ENCODE measurements around the gene MRPL42.
"Not testable (repeated sequence)": the region's sequence is repeated elsewhere in the genome, so short reads cannot be mapped to it uniquely, and the experiment has no call there.

The MRPL42 gene

DNA sequence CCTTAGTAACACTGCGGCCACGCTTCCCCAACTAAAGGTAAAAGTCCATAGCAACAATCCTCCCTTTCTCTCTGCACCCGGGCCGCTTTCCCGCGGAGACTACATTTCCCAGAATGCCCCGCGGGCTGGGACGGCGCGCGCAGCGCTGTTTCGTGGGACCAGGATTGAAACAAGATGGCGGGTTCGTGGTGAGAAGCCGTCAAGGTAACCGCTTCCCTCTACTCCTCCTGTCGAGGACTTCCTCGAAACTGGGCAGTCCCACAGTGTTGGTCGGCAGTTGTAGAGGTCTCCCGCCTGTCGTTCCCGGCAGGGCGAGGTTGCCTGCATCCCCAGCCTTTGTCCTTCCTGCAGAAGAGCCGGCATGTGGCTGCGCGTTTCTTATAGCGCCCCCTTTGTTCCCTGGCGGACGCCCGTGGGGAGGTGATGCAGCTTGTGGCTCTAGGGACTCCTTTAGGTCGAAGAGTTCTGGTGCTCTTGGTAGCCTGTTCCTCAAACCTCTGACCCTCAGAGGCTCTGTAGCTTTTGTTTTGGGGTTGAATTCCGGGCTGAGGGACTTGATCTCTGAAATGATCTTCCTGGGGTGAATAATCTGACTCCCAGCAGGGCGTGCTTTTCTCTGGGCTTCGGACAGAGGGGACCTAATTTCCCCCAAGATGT is at the start of gene MRPL42:
Gene MRPL42 (plus strand): TSS at position 164 of the 657 bp plus-strand sequence. CDS start 1,772 bp downstream, outside the sequence.
- no peaks in the 10 kb centered on the region for H3K27me3 Mint-ChIP-seq
- no peaks in the 10 kb centered on the region for H3K9me3 Mint-ChIP-seq
- H3K4me1 Mint-ChIP-seq (ENCODE audit: low read depth) = peaks cover 34% of the 10 kb centered on the region
- H3K27ac Mint-ChIP-seq = peak within 1 kb of the TSS; percentile 88
- H3K36me3 Mint-ChIP-seq (ENCODE audit: low read depth) = peaks cover 31% of the 10 kb centered on the region
- H3K4me3 Mint-ChIP-seq = peak within 1 kb of the TSS; percentile 95

DNA sequence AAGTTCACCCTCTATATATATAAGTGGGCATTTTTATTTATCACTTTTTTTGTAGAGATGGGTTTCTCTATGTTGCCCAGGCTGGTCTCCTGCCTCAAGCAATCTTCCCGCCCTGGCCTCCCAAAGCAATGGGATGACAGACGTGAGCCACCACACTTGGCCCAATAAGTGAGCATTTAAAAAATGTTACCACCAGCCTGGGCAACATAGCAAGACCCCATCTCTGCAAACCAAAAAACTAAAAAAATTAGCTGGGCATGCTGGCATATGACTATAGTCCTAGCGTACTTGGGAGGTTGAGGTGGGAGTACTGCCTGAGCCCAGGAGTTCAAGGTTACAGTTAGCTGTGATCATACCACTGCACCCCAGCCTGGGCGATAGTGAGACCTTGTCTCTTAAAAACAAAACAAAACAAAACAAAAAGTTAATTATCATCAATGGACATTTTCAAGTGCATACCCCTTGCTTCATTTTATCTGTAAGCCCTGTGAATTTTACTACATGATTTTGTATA is 49.3 kb upstream of the MRPL42 start:
- H3K4me1 Mint-ChIP-seq (ENCODE audit: low read depth) = peaks cover 98% of the 10 kb centered on the region
- peak overlapping the region; percentile 61 for H3K27ac Mint-ChIP-seq
- peak overlapping the region; percentile 13 for H3K4me3 Mint-ChIP-seq
- no peaks in the 10 kb centered on the region for H3K27me3 Mint-ChIP-seq
- H3K36me3 Mint-ChIP-seq (ENCODE audit: low read depth) = peaks cover 22% of the 10 kb centered on the region
- peaks cover 3% of the 10 kb centered on the region for H3K9me3 Mint-ChIP-seq

DNA sequence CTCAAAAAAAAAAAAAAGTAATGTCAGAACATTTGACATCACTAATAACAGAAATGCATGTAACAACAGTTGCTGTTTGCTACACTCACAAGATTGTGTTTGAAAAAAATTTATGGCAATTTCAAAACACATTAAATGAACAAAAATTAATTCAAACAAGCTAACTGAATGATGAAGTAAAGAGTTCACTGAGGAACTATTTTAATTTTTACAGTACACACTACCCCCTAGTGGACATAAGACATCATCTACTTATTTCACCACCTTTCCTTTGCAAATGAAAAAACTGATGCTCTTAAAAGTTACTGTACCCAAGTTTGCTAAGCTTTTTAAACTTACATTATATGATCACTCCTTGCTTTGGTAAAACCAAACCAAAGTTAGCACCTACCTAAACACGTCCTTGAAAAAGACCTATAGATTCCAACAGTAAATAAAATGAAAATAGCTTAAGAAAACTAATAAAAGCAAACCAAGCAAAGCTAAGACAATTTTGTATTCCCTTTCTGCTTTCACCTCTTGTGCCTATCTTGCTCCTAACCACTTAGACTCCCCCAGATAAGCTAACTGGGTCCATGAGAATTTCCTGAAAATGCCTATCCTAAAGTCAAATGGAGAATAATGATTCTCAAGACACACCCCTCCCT is 47.8 kb upstream of the MRPL42 start:
- Mint-ChIP-seq H3K27me3 (no peaks in the 10 kb centered on the region), H3K4me3 (no peak overlapping the region), H3K27ac (peak overlapping the region; percentile 29), H3K36me3 (ENCODE audit: low read depth) (peaks cover 11% of the 10 kb centered on the region), H3K4me1 (ENCODE audit: low read depth) (peaks cover 99% of the 10 kb centered on the region), H3K9me3 (peaks cover 1% of the 10 kb centered on the region)

DNA sequence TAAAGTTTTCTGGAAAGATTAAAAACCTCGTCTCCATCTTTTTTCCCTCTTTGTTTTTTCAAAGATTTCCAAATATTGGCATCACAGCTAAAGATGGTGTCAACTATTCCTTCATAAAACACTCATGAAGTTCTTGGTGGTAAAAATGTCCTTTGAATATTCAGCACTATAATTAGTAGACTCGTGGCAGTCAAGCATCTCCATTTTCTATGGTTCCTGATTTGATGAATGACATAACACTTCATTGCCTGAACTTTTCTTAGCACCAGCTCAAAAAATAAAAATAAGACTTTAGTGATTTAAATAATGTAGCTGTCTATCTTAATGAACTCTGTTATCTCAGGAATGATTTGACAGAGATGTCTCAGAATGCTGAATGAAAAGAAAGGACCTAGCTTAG is 45.3 kb upstream of the MRPL42 start:
- peak overlapping the region; percentile 63 for H3K27ac Mint-ChIP-seq
- peaks cover 98% of the 10 kb centered on the region for H3K4me1 Mint-ChIP-seq (ENCODE audit: low read depth)
- H3K4me3 Mint-ChIP-seq = peak overlapping the region; percentile 35
- peaks cover 13% of the 10 kb centered on the region for H3K36me3 Mint-ChIP-seq (ENCODE audit: low read depth)
- H3K9me3 Mint-ChIP-seq = no peaks in the 10 kb centered on the region
- H3K27me3 Mint-ChIP-seq = no peaks in the 10 kb centered on the region

DNA sequence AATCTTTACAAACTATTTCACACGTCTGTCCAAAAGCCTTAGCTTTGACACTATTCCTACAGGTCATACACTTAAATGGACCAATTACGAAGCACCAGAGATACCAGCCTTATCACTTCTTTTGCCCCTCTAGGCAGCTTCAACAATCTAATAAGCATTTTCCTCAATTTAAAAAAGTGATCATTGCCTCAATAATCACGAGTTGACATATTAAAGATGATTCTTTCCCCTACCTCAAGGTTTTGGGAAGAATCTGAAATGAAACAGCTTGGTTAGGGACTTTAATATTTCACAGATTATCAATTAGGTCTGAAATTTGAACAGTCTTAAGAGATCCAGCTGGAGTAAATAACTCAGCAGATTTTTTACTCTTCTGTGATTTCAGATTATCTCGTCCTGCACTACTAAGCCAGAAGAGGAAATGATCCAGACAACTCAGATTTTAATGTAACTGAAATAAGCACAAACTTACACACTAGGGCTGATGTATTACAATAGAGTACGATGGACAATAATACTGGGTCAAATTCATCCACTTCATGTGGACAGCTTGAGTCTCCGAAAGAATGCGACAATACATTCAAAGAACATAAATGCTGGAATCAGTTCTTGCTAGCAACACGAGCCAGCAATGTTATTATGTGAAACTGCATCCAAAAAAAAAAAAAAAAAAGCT is 41.4 kb upstream of the MRPL42 start:
- Mint-ChIP-seq H3K4me1 (ENCODE audit: low read depth) (peaks cover 91% of the 10 kb centered on the region), H3K36me3 (ENCODE audit: low read depth) (peaks cover 24% of the 10 kb centered on the region), H3K4me3 (peak overlapping the region; percentile 13), H3K9me3 (no peaks in the 10 kb centered on the region), H3K27me3 (no peaks in the 10 kb centered on the region), H3K27ac (peak overlapping the region; percentile 45)

DNA sequence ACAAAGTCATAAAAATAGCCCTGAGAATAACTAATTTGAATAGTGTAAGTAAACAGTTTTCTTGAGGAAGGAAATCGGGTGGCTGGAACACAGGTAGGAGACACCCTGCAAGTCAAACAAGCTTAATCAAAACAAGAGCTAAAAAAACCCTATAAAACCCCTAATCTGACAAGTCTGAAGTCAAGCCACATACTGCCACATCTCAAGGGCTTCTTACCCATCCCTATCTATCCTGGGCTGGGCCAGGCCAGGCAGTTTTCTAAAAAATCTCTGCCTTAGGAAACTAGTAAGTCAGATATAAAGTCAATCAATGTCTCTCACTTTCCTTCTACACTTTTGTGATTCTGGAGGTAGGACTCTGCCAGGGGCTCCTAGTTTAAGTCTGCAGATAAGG is 40.9 kb upstream of the MRPL42 start:
- Mint-ChIP-seq H3K9me3 (no peaks in the 10 kb centered on the region), H3K4me3 (peak overlapping the region; percentile 13), H3K4me1 (ENCODE audit: low read depth) (peaks cover 90% of the 10 kb centered on the region), H3K27me3 (no peaks in the 10 kb centered on the region), H3K27ac (peak overlapping the region; percentile 45), H3K36me3 (ENCODE audit: low read depth) (peaks cover 24% of the 10 kb centered on the region)

DNA sequence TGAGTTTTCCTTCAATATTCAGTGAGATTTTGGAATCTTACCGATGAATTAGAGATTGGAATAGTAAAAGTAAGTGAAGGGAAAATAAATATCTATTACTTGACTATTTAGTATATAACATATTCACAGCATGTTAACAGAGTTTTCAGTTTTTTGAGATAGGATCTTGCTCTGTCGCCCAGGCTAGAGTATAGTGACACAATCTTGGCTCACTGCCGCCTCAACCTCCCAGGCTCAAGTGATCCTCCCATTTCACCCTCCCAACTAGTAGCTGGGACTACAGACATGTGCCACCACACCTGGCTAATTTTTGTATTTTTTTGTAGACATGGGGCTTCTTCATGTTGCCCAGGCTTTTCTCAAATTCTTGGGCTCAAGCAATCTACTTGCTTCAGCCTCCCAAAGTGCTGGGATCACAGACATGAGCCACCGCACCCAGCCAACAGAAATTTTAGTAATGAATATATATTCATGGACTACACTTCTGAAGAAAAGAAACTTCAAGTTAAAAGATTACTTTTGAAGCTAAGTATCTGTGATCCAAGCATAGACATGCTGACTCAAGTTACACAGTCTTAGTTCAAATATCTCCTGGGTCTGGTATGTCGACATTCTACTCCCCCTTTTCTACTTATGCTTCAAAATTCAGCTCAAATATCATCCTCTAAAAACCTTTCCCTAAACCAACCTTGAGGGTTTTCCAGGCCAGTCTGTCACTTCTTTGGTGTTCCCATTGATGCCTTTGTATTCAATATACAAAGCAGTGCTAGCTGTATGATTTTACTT is 39.3 kb upstream of the MRPL42 start:
- Mint-ChIP-seq H3K4me3 (no peak overlapping the region), H3K4me1 (ENCODE audit: low read depth) (peaks cover 87% of the 10 kb centered on the region), H3K9me3 (no peaks in the 10 kb centered on the region), H3K27me3 (no peaks in the 10 kb centered on the region), H3K36me3 (ENCODE audit: low read depth) (peaks cover 20% of the 10 kb centered on the region), H3K27ac (peak overlapping the region; percentile 69)

DNA sequence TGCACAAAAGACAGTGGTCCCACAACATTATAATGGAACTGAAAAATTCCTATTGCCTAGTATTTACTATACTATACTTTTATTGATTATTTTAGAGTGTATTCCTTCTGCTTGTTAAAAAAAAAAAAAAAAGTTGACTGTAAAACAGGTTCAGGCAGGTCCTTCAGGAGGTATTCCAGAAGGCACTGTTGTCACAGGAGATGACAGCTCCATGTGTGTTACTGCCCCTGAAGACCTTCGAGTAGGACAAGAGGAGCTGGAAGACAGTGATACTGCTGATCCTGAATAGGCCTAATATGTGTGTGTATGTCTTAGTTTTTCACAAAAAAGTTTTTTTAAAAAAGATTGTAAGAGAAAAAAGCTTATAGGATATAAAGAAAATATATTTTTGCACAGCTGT is 37.9 kb upstream of the MRPL42 start:
- Mint-ChIP-seq H3K4me3 (no peak overlapping the region), H3K27ac (no peak overlapping the region), H3K27me3 (no peaks in the 10 kb centered on the region), H3K4me1 (ENCODE audit: low read depth) (peaks cover 88% of the 10 kb centered on the region), H3K36me3 (ENCODE audit: low read depth) (peaks cover 32% of the 10 kb centered on the region), H3K9me3 (no peaks in the 10 kb centered on the region)

DNA sequence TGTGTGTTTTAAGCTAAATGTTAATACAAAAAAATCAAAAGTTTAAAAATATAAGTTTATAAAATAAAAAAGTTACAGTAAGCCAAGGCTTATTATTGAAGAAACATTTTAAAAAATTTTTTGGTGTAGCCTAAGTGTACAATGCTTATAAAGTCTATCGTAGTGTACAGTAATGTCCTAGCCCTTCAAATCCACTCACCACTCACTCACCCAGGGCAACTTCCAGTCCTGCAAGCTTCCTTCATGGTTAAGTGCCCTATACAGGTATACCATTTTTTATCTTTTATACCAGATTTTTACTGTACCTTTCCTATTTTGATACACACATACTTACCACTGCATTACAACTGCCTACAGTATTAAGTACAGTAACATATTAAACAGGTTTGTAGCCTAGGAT is 37.5 kb upstream of the MRPL42 start:
- no peak overlapping the region for H3K4me3 Mint-ChIP-seq
- H3K4me1 Mint-ChIP-seq (ENCODE audit: low read depth) = peaks cover 87% of the 10 kb centered on the region
- no peaks in the 10 kb centered on the region for H3K9me3 Mint-ChIP-seq
- H3K27ac Mint-ChIP-seq = no peak overlapping the region
- H3K36me3 Mint-ChIP-seq (ENCODE audit: low read depth) = peaks cover 33% of the 10 kb centered on the region
- no peaks in the 10 kb centered on the region for H3K27me3 Mint-ChIP-seq

DNA sequence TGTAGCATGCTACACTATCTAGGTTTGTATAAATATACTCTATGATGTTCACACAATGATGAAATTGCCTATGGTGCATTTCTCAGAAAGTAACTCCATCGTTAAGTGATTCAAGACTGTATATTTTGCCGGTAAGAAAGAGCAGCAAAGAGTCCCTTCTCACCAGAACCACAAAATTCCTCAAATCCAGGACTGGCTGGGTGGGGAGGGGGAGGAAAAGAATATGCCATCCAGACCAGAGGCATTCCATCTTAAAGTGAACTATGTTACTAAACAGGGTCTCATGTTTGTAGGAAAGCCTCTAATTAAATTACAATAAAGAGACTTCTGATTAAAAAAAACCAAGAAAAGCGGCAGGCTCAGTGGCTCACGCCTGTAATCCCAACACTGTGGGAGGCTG is 37.0 kb upstream of the MRPL42 start:
- Mint-ChIP-seq H3K4me1 (ENCODE audit: low read depth) (peaks cover 87% of the 10 kb centered on the region), H3K36me3 (ENCODE audit: low read depth) (peaks cover 33% of the 10 kb centered on the region), H3K27ac (no peak overlapping the region), H3K4me3 (no peak overlapping the region), H3K9me3 (no peaks in the 10 kb centered on the region), H3K27me3 (no peaks in the 10 kb centered on the region)

DNA sequence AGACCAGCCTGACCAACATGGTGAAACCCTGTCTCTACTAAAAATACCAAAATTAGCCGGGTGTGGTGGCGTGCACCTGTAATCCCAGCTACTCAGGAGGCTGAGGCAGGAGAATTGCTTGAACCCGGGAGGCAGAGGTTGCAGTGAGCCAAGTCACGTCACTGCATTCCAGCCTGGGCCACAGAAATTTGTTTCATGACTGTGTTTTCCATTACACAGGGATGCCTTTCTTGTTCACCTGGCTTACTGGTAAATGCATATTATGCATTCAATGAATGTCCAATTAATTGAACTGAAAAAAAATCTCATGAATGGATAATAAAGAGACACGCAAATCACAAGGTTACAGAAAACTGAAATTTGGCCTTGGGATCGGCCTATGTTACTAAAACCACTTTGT is 35.3 kb upstream of the MRPL42 start:
- Mint-ChIP-seq H3K27ac (peak overlapping the region; percentile 68), H3K36me3 (ENCODE audit: low read depth) (peaks cover 28% of the 10 kb centered on the region), H3K4me1 (ENCODE audit: low read depth) (peaks cover 88% of the 10 kb centered on the region)
- H3K9me3 Mint-ChIP-seq, H3K27me3 Mint-ChIP-seq, H3K4me3 Mint-ChIP-seq: not testable (repeated sequence)

DNA sequence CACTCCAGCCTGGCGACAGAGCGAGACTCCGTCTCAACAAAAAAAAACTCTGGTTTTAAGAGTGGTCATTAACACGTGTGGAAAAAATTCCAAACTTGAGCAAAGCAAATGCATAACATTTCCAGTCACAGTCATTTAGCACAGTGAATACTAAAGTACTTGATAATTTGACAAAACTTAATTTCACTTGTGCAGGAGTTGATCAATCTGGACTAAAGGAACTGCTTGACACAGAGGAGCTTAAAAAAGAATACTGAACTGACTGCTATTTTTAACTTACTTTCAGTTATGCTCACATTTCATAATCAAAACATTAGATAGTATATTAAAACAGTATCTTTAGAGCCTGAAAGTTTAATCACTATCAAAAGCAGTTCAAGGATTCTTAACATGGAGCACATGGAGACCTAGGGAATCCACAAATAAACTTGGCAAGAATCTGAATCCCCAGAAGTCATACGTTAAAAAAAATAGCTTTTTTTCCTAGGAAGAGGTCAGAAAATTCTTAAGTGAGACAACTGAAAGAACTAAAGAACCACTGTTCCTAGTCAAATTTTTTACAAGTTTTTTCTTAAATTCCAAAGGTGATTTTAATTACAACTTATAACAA is 33.0 kb upstream of the MRPL42 start:
- Mint-ChIP-seq H3K9me3 (no peaks in the 10 kb centered on the region), H3K4me1 (ENCODE audit: low read depth) (peaks cover 89% of the 10 kb centered on the region), H3K36me3 (ENCODE audit: low read depth) (peaks cover 17% of the 10 kb centered on the region), H3K27ac (no peak overlapping the region), H3K4me3 (no peak overlapping the region), H3K27me3 (no peaks in the 10 kb centered on the region)

DNA sequence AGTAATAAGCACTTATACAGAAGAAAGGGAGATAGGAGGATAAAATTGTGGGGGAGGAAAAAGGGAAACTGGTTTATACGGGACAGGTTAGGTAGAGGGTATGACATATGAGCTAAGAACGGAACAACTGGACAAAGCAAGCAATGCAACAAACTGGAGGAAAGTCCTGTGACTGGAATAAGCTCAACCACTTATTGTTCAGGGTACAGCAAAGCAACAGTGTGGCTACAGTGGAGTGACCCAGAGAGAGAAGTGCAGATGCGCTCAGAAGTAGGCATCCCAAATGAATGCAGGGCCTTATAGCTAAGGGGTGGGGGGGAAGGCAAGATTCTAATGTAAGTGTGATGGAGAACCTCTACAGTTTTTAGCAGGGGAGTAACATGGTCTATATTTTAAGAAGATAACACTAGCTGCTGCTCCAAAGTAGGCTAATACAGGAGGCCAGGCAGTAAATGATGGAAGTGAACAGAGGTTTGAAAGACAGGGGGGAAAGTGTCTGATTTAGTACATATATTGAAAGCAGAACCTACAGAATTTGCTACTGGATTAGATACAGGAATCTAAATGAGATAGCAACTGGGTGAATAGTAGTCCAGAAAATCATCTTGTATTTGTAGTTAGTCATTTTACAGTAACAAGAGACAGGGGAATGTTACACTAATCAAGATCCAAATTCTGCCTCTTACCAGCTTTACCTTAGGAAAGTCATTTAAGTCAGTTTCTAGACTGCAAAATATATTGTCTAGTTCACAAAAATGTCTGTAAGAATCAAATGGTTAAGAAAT is 28.9 kb upstream of the MRPL42 start:
- Mint-ChIP-seq H3K4me1 (ENCODE audit: low read depth) (peaks cover 84% of the 10 kb centered on the region), H3K27ac (peak overlapping the region; percentile 22), H3K36me3 (ENCODE audit: low read depth) (peaks cover 17% of the 10 kb centered on the region), H3K27me3 (no peaks in the 10 kb centered on the region), H3K4me3 (peak overlapping the region; percentile 87), H3K9me3 (no peaks in the 10 kb centered on the region)
